ENCODE results near the gene TEX44. TPM values are rescaled to one million over a fixed set of nuclear protein-coding genes. Genes with fewer than 3 reads are reported as not detected.

The TEX44 gene
- total and polyA plus RNA-seq, 2 of the 13 experiments (the other 11 are each of a cell fraction or from before 2014, with no cell fraction given): not detected

DNA sequence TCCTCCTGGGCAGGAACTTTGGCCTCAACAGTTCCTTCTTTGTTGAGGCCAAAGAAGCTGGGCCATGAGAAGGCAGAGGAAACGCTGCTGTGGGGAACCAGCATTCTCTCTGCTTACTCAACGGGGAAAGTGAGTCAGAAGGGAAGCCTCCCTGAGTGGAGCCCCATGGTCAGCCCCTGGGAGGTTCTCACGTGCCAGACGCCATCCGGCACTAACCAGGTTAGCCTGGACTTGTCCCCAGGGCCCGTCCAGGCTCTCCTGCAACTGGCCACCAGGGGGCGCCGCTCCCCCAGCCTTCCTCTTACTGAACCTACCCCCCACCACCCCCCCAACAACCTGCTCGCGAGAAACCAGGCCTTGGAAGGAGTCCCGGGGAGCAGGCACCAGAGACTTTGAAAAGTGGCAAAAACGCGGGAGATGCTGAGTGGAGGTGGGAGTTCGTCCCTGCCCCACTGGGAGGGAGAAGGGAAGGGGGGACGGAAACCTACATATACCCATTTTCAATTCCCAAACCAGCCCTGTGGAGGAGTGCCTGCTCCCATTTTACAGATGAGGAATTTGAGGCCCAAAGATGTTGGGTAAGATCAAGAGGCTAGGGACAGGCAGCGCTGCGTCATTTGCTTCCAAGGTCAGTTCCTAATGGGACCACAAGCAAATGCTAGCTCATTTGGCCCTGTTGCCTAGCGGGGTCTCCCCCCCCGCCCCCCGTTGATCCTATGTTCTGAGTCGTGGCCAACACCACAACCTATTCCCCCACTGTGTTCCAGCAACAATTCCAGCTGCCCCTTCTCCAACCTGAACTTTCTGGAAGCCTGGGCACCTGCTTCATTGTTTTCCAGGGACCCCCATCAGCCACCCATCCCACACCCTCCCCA is 20.0 kb downstream of the TEX44 start (continued):
- peak; percentile 47 to 75; a peak in 3 of 4 replicates for TF ChIP-seq HMGXB4 (CRISPR knock-in tag; IDR thresholded peaks at IDR 0.05; ENCODE audit: borderline replicate concordance in 1 of 2, low read depth in 1 of 2)
- peak; percentile 75; the same call in 1 of the 2 replicates for TF ChIP-seq ZSCAN5A (CRISPR knock-in tag; IDR thresholded peaks at IDR 0.05; ENCODE audit: borderline replicate concordance)
- TF ChIP-seq, protein P1, sequence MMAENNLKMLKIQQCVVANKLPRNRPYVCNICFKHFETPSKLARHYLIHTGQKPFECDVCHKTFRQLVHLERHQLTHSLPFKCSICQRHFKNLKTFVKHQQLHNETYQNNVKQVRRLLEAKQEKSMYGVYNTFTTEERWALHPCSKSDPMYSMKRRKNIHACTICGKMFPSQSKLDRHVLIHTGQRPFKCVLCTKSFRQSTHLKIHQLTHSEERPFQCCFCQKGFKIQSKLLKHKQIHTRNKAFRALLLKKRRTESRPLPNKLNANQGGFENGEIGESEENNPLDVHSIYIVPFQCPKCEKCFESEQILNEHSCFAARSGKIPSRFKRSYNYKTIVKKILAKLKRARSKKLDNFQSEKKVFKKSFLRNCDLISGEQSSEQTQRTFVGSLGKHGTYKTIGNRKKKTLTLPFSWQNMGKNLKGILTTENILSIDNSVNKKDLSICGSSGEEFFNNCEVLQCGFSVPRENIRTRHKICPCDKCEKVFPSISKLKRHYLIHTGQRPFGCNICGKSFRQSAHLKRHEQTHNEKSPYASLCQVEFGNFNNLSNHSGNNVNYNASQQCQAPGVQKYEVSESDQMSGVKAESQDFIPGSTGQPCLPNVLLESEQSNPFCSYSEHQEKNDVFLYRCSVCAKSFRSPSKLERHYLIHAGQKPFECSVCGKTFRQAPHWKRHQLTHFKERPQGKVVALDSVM (CRISPR knock-in tag; IDR thresholded peaks at IDR 0.05): peak; percentile 55; the same call in 1 of the 2 replicates
- 0 out of 2 replicates have a peak, but pooled peaks have one; percentile 27 for TF ChIP-seq MIER3 (CRISPR knock-in tag; IDR thresholded peaks at IDR 0.05; ENCODE audit: borderline replicate concordance)
- 0 out of 2 replicates have a peak, but pooled peaks have one; percentile 41 for TF ChIP-seq ZNF430 (CRISPR knock-in tag; IDR thresholded peaks at IDR 0.05)
- peak; percentile 46; the same call in 1 of the 2 replicates for TF ChIP-seq GABPB1 (CRISPR knock-in tag; IDR thresholded peaks at IDR 0.05)
- TF ChIP-seq TGIF2 (CRISPR knock-in tag; IDR thresholded peaks at IDR 0.05): 0 out of 2 replicates have a peak, but pooled peaks have one; percentile 35
- no peak for TF ChIP-seq ZBED4 (CRISPR knock-in tag; IDR thresholded peaks at IDR 0.05; ENCODE audit: borderline replicate concordance)
- no peak for TF ChIP-seq ZNF263 (CRISPR knock-in tag; IDR thresholded peaks at IDR 0.05)
- peak; percentile 68 for TF ChIP-seq CBX1 (IDR thresholded peaks at IDR 0.05; ENCODE audit: low read depth)
- 0 out of 2 replicates have a peak, but pooled peaks have one; percentile 28 for TF ChIP-seq HIVEP1 (CRISPR knock-in tag; IDR thresholded peaks at IDR 0.05)
- TF ChIP-seq HOXA5 (CRISPR knock-in tag; IDR thresholded peaks at IDR 0.05): peak; percentile 88; the same call in 1 of the 2 replicates
- peak; percentile 34; the same call in 1 of the 2 replicates for TF ChIP-seq ETV5 (CRISPR knock-in tag; IDR thresholded peaks at IDR 0.05; ENCODE audit: borderline replicate concordance)
- TF ChIP-seq ZNF274 (CRISPR knock-in tag; IDR thresholded peaks at IDR 0.05): 0 out of 2 replicates have a peak, but pooled peaks have one; percentile 55
- no peak for TF ChIP-seq ZFP37 (CRISPR knock-in tag; IDR thresholded peaks at IDR 0.05; ENCODE audit: borderline replicate concordance)
- TF ChIP-seq KAT7 (CRISPR knock-in tag; IDR thresholded peaks at IDR 0.05; ENCODE audit: borderline replicate concordance): 0 out of 2 replicates have a peak, but pooled peaks have one; percentile 41
- peak; percentile 73 for TF ChIP-seq RBM39 (IDR thresholded peaks at IDR 0.05; ENCODE audit: low read depth, low read length, poor library complexity, severe bottlenecking)
- peak; percentile 99 for TF ChIP-seq ZNF629 (CRISPR knock-in tag; conservative IDR thresholded peaks at IDR 0.05)
